ENCODE measurements around the gene PODN.

The PODN gene

DNA sequence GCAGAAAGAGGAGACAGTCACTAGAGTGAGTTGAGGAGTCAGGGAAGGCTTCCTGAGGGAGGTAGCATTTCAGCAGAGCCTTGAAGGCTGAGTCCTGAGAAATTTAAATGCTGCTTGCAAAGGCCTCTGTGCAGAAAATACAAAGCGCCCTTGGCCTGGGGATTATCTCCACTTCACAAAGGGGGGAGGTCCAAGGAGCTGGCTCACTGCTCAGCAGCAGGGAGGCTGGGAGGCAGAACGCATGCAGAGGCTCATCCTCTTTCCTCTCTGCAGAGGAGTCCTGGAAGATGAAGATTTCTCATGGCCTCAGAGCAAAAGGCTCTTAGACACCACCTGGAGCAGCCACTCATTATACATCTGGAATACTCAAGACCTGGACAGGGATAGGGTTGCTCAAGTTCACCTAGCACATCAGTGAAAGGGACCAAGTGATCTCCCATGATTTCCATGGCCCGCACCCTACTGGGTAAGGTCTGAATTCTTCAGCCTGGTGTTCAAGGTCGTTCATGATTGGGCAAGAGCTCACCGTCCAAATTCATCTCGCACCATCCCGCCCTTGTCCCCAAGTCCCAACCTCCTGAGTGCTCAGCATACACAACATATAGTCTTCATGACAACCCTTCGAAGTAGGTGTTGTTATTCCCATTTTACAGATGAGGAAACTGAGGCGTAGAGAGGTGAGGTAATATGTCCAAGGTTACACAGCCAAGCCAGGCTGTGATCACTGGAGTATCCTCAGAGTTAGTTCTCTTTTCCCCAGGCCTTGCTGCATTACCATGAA lies 71.4 kb downstream of the PODN start:
- DNase-seq (ENCODE audit: low read depth): no peak

- DNase-seq (ENCODE audit: low read depth): no peak
Measured at GRCh38 chr1:53134042-53134485, 72.1 kb downstream of the PODN start.

Data from stimulated activated CD8-positive, alpha-beta memory T cell treated with anti-CD3 and anti-CD28 coated beads, Interleukin-12 subunit alpha, Interleukin-12 subunit beta, amount 100 ng/mL, for 4 hours (primary cell).